ENCODE data around the gene FAM209A.
"Not testable (repeated sequence)": the region's sequence is repeated elsewhere in the genome, so short reads cannot be mapped to it uniquely, and the experiment has no call there.

The FAM209A gene

GRCh38 chr20:56524444-56524843 lies at the start of gene FAM209A:
Gene FAM209A (plus strand): TSS chr20:56524744. CDS start chr20:56524809, 65 bp downstream.
- not testable (repeated sequence) for H3K4me3 ChIP-seq, H3K27ac ChIP-seq

- peak overlapping the region in 5 of 21 experiments; percentile 11 to 41 (median 13) for H3K27ac ChIP-seq
Observed at GRCh38 chr20:56483970-56484369, 40.6 kb upstream of the FAM209A start.

DNA sequence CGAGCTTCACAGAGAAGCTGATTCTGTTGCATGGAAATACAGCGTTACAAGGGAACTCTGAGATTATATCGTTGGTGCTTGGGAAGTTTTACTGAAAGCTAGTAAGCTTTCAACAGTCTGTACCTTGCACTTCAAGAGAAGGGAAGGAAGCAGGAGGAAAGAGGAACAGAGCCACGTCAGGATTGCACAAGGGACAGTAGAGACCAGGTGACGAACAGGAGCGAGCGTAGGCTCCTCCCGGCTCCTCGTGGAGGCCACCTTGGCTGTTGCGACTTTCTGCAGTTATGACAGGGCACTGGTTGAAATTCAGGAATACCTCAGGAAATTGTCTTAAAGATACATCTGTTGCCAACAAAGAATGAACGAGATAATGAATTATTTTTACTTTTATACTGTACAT lies 37.3 kb upstream of the FAM209A start:
- Histone ChIP-seq H3K4me3 (no peak overlapping the region), H3K27ac (no peak overlapping the region)

More at GRCh38 chr20:56483970-56484369, 40.6 kb upstream of the FAM209A start:
- H3K4me3 ChIP-seq: no peak overlapping the region

GRCh38 chr20:56488566-56488965 lies 36.0 kb upstream of the FAM209A start:
- H3K4me3 ChIP-seq: no peak overlapping the region
- H3K27ac ChIP-seq: no peak overlapping the region

- no peak overlapping the region for H3K27ac ChIP-seq
- no peak overlapping the region for H3K4me3 ChIP-seq
Observed at GRCh38 chr20:56501116-56501515, 23.4 kb upstream of the FAM209A start.

DNA sequence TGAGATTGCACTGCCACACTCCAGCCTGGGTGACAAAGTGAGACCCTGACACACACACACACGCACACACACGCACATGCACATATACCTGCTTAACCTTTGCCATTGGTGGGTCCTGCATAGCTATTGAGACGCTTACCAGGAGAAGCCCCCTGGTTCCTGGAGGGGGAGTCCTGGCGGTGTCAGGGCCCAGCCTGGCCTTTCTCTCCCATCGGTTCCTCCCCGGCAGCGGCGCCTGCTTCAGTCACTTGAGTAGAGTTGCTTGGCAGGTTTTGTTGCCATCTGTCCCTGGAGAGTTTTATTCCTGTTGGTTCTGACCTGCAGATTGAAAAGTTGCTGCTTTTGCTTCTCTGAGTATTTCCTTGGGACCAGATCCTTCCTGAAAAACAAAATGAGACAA lies 20.6 kb upstream of the FAM209A start:
- Histone ChIP-seq H3K27ac (no peak overlapping the region), H3K4me3 (no peak overlapping the region)

- H3K27ac ChIP-seq: no peak overlapping the region
- H3K4me3 ChIP-seq: no peak overlapping the region
Observed at GRCh38 chr20:56504373-56505005, 20.1 kb upstream of the FAM209A start.

GRCh38 chr20:56506103-56506502 lies 18.4 kb upstream of the FAM209A start:
- Histone ChIP-seq H3K4me3 (no peak overlapping the region), H3K27ac (no peak overlapping the region)

DNA sequence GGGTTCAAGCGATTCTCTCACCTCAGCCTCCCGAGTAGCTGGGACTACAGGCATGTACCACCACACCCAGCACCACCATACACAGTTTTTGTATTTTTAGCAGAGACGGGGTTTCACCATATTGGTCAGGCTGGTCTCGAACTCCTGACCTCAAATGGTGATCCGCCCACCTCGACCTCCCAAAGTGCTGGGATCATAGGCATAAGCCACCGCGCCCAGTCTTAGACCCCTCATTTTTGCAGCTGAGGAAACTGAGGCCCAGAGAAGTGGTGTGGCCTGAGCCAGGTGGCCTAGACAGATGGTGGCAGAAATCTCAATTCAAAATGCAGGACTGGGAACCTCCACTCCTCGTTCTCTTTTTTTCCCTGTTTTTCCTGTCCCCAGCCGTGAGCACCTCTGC lies 12.6 kb upstream of the FAM209A start:
- H3K27ac ChIP-seq: no peak overlapping the region
- H3K4me3 ChIP-seq: no peak overlapping the region

DNA sequence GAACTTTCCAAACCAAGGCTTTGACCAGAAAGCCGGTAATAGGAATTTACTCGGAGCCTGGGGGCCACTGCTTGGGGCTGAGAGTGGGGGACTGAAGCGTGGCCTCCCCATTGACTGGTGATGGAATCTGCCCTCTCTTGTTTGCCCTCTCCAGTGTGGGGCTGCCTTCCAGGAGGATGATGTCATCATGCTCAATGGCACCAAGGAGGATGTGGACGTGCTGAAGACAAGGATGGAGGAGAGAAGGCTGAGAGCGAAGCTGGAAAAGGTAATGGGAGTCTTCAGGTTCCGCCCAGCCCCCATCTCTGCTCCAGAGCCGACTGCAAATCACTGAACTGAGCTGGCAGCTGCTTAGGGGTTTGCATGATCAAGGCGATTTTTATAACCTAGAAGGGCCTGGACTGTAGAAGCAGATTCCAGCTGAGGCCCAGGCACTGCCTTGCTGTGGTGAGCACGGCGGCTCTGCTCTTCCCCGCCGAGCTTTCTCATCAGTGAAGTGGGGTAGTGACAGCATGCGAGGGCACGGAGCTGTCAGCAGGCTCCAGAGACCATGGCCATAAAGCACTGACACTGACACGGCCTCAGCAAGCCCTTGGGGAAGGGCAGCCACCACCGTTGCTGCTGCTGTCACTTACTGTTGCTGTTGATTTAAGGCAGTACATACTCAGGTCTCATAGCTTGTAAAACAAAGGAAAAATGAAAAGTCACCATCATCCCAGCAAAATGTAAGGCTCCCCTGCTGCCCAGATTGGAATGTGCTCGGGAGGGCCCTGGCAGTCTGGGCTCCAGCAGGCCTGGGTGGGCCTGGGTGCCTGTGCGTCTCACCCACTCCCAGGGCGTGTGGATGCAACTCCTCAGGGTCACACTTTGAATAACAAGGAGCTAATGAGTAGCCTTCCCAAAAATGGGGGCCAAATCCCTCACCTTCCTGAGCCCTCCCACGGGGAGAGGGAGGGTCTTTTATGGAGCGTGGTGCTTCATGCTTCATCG lies 11.1 kb upstream of the FAM209A start:
- Histone ChIP-seq H3K4me3 (no peak overlapping the region), H3K27ac (no peak overlapping the region)

- H3K27ac ChIP-seq: no peak overlapping the region
- H3K4me3 ChIP-seq: no peak overlapping the region
Observed at GRCh38 chr20:56516631-56517030, 7.9 kb upstream of the FAM209A start.

- Histone ChIP-seq H3K27ac (no peak overlapping the region), H3K4me3 (no peak overlapping the region)
Observed at GRCh38 chr20:56517211-56517610, 7.3 kb upstream of the FAM209A start.

- H3K27ac ChIP-seq: no peak overlapping the region
- no peak overlapping the region for H3K4me3 ChIP-seq
Observed at GRCh38 chr20:56517641-56518040, 6.9 kb upstream of the FAM209A start.

DNA sequence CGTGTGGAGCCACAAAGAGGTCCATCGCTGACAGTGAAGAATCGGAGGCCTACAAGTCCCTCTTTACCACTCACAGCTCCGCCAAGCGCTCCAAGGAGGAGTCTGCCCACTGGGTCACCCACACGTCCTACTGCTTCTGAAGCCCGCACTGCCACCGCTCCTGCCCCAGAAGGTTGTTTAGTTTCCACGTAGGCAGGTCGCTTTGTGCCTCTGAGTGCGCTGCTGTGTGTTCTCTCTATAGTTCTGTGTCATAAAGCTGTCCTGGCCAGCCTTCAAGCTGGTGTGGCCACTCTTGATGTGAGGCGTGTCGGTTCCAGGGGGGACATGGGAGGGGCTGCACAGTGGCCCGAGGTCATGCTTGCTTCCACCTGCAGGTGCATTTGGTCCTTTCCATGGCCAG lies 6.4 kb upstream of the FAM209A start:
- no peak overlapping the region for H3K4me3 ChIP-seq
- H3K27ac ChIP-seq: no peak overlapping the region

DNA sequence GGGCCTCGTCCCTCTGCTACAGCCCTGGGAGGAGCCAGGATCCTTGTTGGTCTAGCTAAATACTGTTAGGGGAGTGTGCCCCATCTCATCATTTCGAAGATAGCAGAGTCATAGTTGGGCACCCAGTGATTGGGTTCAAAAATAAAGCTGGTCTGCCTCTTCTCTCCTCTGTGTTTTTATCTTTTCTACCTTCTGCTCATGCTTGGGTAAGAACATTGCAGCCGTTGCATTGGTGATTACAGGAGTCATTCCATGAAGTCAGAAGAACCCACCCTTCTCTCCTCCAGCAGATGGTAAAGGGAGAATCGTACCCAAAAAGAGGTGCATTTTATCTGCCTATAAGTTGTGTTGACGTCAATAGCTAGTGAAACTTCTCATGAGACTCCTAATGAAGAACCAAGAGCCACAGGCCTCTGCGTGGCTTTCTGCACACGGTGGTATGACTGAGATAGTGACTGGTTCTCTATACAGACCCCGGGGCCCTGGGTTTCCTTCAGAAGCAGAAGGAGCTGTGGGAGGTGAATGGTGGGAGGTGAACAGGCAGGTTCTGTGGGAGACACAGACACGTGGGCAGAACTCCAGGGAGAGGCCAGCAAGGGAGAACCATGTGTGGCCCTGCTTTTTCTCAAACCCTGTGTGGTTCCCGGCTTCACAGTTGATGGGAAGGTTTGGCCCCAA lies 5.7 kb upstream of the FAM209A start:
- no peak overlapping the region for H3K27ac ChIP-seq
- no peak overlapping the region for H3K4me3 ChIP-seq

DNA sequence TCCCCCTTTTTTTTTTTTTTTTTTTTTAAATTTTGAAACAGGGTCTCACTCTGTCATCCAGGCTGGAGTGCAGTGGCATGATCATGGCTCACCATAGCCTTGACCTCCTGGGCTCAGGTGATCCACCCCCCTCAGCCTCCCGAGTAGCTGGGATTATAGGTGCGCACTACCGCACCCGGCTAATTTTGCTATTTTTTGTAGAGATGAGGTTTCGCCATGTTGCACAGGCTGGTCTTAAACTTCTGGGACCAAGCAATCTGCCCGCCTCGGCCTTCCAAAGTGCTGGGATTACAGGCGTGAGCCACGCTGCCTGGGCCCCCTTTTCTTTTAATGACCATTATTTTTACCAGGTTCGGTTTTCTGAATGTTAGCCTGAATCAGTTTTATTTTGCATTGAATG lies 5.0 kb upstream of the FAM209A start:
- Histone ChIP-seq H3K27ac (no peak overlapping the region), H3K4me3 (no peak overlapping the region)

- H3K4me3 ChIP-seq: no peak overlapping the region
- H3K27ac ChIP-seq: no peak overlapping the region
Observed at GRCh38 chr20:56520180-56520579, 4.4 kb upstream of the FAM209A start.

DNA sequence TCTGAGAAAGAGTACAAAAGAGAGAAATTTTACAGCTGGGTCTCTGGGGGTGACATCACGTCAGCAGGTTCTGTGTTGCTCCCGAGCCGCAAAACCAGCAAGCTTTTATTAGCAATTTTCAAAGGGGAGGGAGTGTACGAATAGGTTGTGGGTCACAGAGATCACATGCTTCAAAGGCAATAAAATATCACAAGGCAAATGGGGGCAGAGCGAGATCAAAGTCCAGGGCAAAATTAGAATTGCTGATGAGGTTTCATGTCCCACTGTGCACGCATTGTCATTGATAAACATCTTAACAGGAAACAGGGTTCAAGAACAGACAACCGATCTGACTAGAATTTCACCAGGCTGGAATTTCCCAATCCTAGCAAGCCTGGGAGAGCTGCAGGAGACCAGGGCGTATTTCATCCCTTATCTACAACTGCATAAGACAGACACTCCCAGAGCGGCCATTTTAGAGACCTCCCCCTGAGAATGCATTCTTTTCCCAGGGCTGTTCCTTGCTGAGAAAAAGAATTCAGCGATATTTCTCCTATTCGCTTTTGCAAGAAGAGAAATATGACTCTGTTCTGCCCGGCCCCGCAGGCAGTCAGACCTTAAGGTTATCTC lies 3.7 kb upstream of the FAM209A start:
- H3K27ac ChIP-seq, H3K4me3 ChIP-seq: not testable (repeated sequence)

DNA sequence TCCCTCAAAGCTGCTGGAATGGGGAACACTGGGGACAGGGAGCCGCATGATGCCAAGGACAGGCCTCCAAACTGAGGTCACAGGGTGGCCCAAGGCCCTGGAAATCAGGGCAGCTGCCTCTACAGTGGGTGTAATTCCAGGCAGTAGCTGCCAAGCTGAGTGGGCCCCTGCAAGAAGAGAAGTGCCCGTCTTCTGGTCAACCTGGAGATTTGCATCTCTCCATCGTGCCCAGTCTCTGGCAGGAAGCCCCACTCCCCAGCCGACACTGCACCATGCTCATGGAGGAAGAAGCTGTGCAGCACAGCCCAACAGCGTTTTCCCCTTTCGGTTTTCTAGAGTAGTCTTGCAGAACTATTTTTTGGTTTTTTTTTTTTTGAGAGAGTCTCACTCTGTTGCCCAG lies 2.2 kb upstream of the FAM209A start:
- no peak overlapping the region for H3K27ac ChIP-seq
- no peak overlapping the region for H3K4me3 ChIP-seq

DNA sequence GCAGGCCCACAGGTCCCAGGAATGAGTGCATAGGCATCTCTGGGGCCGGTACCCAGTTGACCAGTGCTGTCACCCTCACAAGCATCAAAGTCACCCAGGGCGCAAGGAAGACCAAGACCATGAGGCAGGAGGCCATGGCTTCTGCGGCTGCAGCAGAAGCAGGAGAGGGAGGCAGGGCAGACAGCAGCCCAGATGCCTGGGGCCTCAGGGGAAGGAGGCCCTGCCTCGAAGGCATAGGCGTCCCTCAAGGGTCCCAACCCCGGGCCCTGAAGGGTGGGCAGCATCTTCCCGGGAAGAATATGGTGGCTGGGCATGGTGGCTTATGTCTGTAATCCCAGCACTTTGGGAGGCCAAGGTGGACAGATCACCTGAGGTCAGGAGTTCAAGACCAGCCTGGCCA lies 3.0 kb downstream of the FAM209A start:
- no peak overlapping the region for H3K4me3 ChIP-seq
- no peak overlapping the region for H3K27ac ChIP-seq
